A673 (cell line): Measurements from ENCODE around the gene ADAMTSL2.

Experiments
- EZH2 ChIP-seq: fragments of 200-600 bp; sonication (generic); IDR thresholded peaks from 2 replicates; pipeline ENCODE4 v1.6.1; 2017; ENCODE audit warnings: borderline replicate concordance, low read depth, mild to moderate bottlenecking, mixed read lengths, antibody characterized with exemption, low read length; ENCODE audit not compliant: poor library complexity, severe bottlenecking
- TF ChIP-seq, protein P1 (sequence below): fragments of 300-800, 200-600 bp; sonication (generic); conservative IDR thresholded peaks from 2 replicates; pipeline ENCODE4 v1.5.1; 2017; ENCODE audit warnings: low read depth, mild to moderate bottlenecking, antibody characterized with exemption, low read length, moderate library complexity, mixed read lengths

DNA sequence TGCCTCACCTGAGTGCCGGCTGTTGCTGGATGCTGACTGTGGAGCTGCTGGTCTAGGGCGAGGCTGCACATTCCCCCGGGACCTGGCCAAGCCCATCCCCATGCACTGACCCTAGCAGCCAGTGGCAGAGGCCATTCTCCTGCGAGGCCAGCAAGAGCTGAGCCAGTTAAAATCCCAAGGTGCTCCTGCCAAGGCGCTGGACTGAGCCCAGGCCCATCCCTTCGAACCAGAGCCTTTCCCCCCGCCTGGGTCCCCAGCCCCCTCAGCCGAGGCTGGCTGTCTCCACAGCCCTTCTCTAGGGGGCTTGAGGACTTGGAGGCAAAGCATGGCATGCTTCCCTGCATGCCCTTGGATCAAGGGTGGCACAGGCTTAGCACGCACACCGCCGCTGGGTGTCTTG is 1.6 kb downstream of the ADAMTSL2 start:
- TF ChIP-seq, protein P1, sequence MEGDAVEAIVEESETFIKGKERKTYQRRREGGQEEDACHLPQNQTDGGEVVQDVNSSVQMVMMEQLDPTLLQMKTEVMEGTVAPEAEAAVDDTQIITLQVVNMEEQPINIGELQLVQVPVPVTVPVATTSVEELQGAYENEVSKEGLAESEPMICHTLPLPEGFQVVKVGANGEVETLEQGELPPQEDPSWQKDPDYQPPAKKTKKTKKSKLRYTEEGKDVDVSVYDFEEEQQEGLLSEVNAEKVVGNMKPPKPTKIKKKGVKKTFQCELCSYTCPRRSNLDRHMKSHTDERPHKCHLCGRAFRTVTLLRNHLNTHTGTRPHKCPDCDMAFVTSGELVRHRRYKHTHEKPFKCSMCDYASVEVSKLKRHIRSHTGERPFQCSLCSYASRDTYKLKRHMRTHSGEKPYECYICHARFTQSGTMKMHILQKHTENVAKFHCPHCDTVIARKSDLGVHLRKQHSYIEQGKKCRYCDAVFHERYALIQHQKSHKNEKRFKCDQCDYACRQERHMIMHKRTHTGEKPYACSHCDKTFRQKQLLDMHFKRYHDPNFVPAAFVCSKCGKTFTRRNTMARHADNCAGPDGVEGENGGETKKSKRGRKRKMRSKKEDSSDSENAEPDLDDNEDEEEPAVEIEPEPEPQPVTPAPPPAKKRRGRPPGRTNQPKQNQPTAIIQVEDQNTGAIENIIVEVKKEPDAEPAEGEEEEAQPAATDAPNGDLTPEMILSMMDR = no peak
- no peak for TF ChIP-seq EZH2
